ENCODE results near the gene BLACAT1. TPM values are rescaled to one million over a fixed set of nuclear protein-coding genes. Genes with fewer than 3 reads are reported as not detected.

The BLACAT1 gene
- polyA plus RNA-seq, 1 donor from 2014 or later: 6.0 TPM

- Histone ChIP-seq H3K4me2 (ENCODE audit: low read length) (peak overlapping the region; percentile 98), H3K27me3 (ENCODE audit: insufficient read depth, low read depth, low read length) (no peaks in the 10 kb centered on the region), H3F3A (ENCODE audit: insufficient read depth, low read length, poor library complexity, severe bottlenecking) (peaks cover 4% of the 10 kb centered on the region), H3K36me3 (ENCODE audit: insufficient read depth, low read length) (peaks cover 6% of the 10 kb centered on the region), H2AFZ (ENCODE audit: low read depth, low read length) (no peak overlapping the region), H3K9me3 (ENCODE audit: low read length) (no peaks in the 10 kb centered on the region), H3K4me3 (ENCODE audit: low read length) (peak overlapping the region; percentile 81), H4K20me1 (ENCODE audit: insufficient read depth) (peaks cover 8% of the 10 kb centered on the region), H3K9me2 (ENCODE audit: insufficient read depth, low read length) (no peaks in the 10 kb centered on the region), H3K79me2 (replicated peaks; ENCODE audit: insufficient read depth, low read length) (peaks cover 70% of the 10 kb centered on the region), H3K27ac (ENCODE audit: low read length) (peak overlapping the region; percentile 93), H3K9ac (ENCODE audit: low read length) (peak overlapping the region; percentile 93)
- peak; percentile 18 for TF ChIP-seq RAD21 (conservative IDR thresholded peaks at IDR 0.05)
- no peak for TF ChIP-seq EP300 (conservative IDR thresholded peaks at IDR 0.05; ENCODE audit: poor library complexity, severe bottlenecking)
Measured at GRCh38 chr1:205454903-205455335, 926 bp downstream of the BLACAT1 start.

- H3K79me2 ChIP-seq (replicated peaks; ENCODE audit: insufficient read depth, low read length): peaks cover 82% of the 10 kb centered on the region
- peaks cover 6% of the 10 kb centered on the region for H3K36me3 ChIP-seq (ENCODE audit: insufficient read depth, low read length)
- H3K4me3 ChIP-seq (ENCODE audit: low read length): peak overlapping the region; percentile 81
- H3K4me2 ChIP-seq (ENCODE audit: low read length): peak overlapping the region; percentile 98
- no peak overlapping the region for H2AFZ ChIP-seq (ENCODE audit: low read depth, low read length)
- peaks cover 12% of the 10 kb centered on the region for H4K20me1 ChIP-seq (ENCODE audit: insufficient read depth)
- H3K9me2 ChIP-seq (ENCODE audit: insufficient read depth, low read length): no peaks in the 10 kb centered on the region
- peaks cover 4% of the 10 kb centered on the region for H3F3A ChIP-seq (ENCODE audit: insufficient read depth, low read length, poor library complexity, severe bottlenecking)
- H3K27me3 ChIP-seq (ENCODE audit: insufficient read depth, low read depth, low read length): no peaks in the 10 kb centered on the region
- no peak overlapping the region for H3K27ac ChIP-seq (ENCODE audit: low read length)
- TF ChIP-seq RAD21 (conservative IDR thresholded peaks at IDR 0.05) (no peak), POLR2AphosphoS5 (IDR thresholded peaks at IDR 0.05) (no peak), TAF1 (IDR thresholded peaks at IDR 0.05; ENCODE audit: low read depth) (no peak), EP300 (conservative IDR thresholded peaks at IDR 0.05; ENCODE audit: poor library complexity, severe bottlenecking) (no peak), EZH2 (IDR thresholded peaks at IDR 0.05; ENCODE audit: borderline replicate concordance, insufficient read depth, low read length, poor library complexity, severe bottlenecking) (no peak), CTCF (IDR thresholded peaks at IDR 0.05; ENCODE audit: poor library complexity, severe bottlenecking) (no peak), REST (IDR thresholded peaks at IDR 0.05; ENCODE audit: borderline replicate concordance) (no peak), MXI1 (conservative IDR thresholded peaks at IDR 0.05; ENCODE audit: poor library complexity, severe bottlenecking) (no peak), SMC3 (conservative IDR thresholded peaks at IDR 0.05; ENCODE audit: poor library complexity) (no peak)
- peak overlapping the region; percentile 93 for H3K9ac ChIP-seq (ENCODE audit: low read length)
- no peaks in the 10 kb centered on the region for H3K9me3 ChIP-seq (ENCODE audit: low read length)
Measured at GRCh38 chr1:205453466-205453865, 2.4 kb downstream of the BLACAT1 start.
